Kidney (tissue), 22 donors: ENCODE data around the gene RAP1GAP2. TPM values are rescaled to one million over a fixed set of nuclear protein-coding genes. Genes with fewer than 3 reads are reported as not detected.

ENCODE experiments used
- DNase-seq, 5 donors: peaks; one replicate each; pipeline ENCODE4 v3.0.0-alpha.2; 2013 to 2020
- FAIRE-seq: peaks from 2 replicates; lab custom pipeline; 2012; peaks lifted over from hg19 to GRCh38; lab: Jason Lieb, UNC
- H3K27ac ChIP-seq, 2 donors: one replicate each; pipeline ENCODE4 v1.7.0; 2013; ENCODE audit warnings: low read depth in 2 of 2, low read length in 2 of 2, inconsistent platforms in 1 of 2
- H3K27me3 ChIP-seq: one replicate; pipeline ENCODE4 v1.7.1; 2013; ENCODE audit warnings: low read length, inconsistent platforms; ENCODE audit not compliant: control insufficient read depth, insufficient read depth
- H3K36me3 ChIP-seq, 3 donors: one replicate each; pipeline versions ENCODE4 v1.7.0 to v1.7.1; 2013; ENCODE audit warnings: low read length in 3 of 3, control low read depth in 1 of 3, inconsistent platforms in 1 of 3; ENCODE audit not compliant: insufficient read depth in 3 of 3, control insufficient read depth in 2 of 3
- H3K4me1 ChIP-seq, 3 donors: one replicate each; pipeline versions ENCODE4 v1.7.0 to v1.7.1; 2013; ENCODE audit warnings: low read length in 3 of 3, inconsistent platforms in 1 of 3, low read depth in 1 of 3; ENCODE audit not compliant: control insufficient read depth in 2 of 3, insufficient read depth in 2 of 3
- H3K4me3 ChIP-seq, 3 donors: one replicate each; pipeline versions ENCODE4 v1.7.0 to v1.8.1; 2013; ENCODE audit warnings: low read length in 3 of 3, control low read depth in 1 of 3, inconsistent platforms in 1 of 3
- H3K9ac ChIP-seq, 3 donors: one replicate each; pipeline versions ENCODE4 v1.7.0 to v1.7.1; 2013; ENCODE audit warnings: low read length in 3 of 3, control low read depth in 1 of 3, inconsistent platforms in 1 of 3
- H3K9me3 ChIP-seq, 3 donors: one replicate each; pipeline versions ENCODE4 v1.7.0 to v1.7.1; 2013; ENCODE audit warnings: low read length in 3 of 3, control low read depth in 1 of 3, inconsistent platforms in 1 of 3; ENCODE audit not compliant: control insufficient read depth in 2 of 3, insufficient read depth in 1 of 3
- CTCF ChIP-seq: IDR thresholded peaks from 3 replicates; pipeline ENCODE4 v1.5.1; 2012; ENCODE audit warnings: mild to moderate bottlenecking, moderate library complexity, borderline replicate concordance; ENCODE audit not compliant: insufficient read depth; ENCODE audit errors: extremely low read depth
- intact Hi-C: fragments of 100-400 bp; cut with DNase I; formaldehyde crosslinking; loops from one replicate; pipeline ENCODE4 v1.11.1; 2022
- long read RNA-seq, 10 donors: library from polyadenylated mRNA in 1 of 10; unstranded in 1 of 10; transcript quantifications; one replicate each; pipeline ENCODE4 v2.0.0 and lab custom pipeline, GENCODE V29; 2021 to 2026
- polyA plus RNA-seq: library from polyadenylated mRNA; stranded (reverse); fragments of 350-450 nt; fragmentation: Illumina TruSeq; extraction: RNeasy Lipid Tissue Mini Kit (QIAGEN cat#74804); gene quantifications from one replicate; pipeline ENCODE4 v1.2.3, GENCODE V29; 2014; ENCODE audit warnings: low read depth, low replicate concordance; ENCODE audit not compliant: insufficient read depth
- total RNA-seq: library from RNA; stranded (reverse); fragmentation: NEBNext Ultra II Directional; extraction: Animal tissue kit (Norgen Biotek cat#: 25700); gene quantifications from one replicate; pipeline ENCODE4 v1.2.1, GENCODE V29; 2021
- donor health status: control.
- donor health status: control.
- donor health status: control.
- donor health status: control.
- donor health status: control.
- donor health status: DM: yes; HTN: yes; CAD: no.
- donor health status: Normal renal cell carcinoma (clear cell type).

Gene RAP1GAP2
- total RNA-seq = 46.2 TPM
- 6.8 TPM for polyA plus RNA-seq
- long read RNA-seq, donor 1, full-length matches to known transcripts = 16 of 16 reads
- long read RNA-seq, donor 1, partial matches to known transcripts = 0 of 16 reads
- long read RNA-seq, donor 1, other reads (novel, unspliced or antisense) = 0 of 16 reads
- long read RNA-seq, donor 2, full-length matches to known transcripts = 13 of 13 reads
- long read RNA-seq, donor 2, partial matches to known transcripts = 0 of 13 reads
- long read RNA-seq, donor 2, other reads (novel, unspliced or antisense) = 0 of 13 reads
- long read RNA-seq, donor 3, full-length matches to known transcripts = 22 of 22 reads
- long read RNA-seq, donor 3, partial matches to known transcripts = 0 of 22 reads
- long read RNA-seq, donor 3, other reads (novel, unspliced or antisense) = 0 of 22 reads
- long read RNA-seq, donor 4, full-length matches to known transcripts = 14 of 14 reads
- long read RNA-seq, donor 4, partial matches to known transcripts = 0 of 14 reads
- long read RNA-seq, donor 4, other reads (novel, unspliced or antisense) = 0 of 14 reads
- long read RNA-seq, donor 5, full-length matches to known transcripts = 3 of 3 reads
- long read RNA-seq, donor 5, partial matches to known transcripts = 0 of 3 reads
- long read RNA-seq, donor 5, other reads (novel, unspliced or antisense) = 0 of 3 reads
- long read RNA-seq, donor 6, full-length matches to known transcripts = 2 of 2 reads
- long read RNA-seq, donor 6, partial matches to known transcripts = 0 of 2 reads
- long read RNA-seq, donor 6, other reads (novel, unspliced or antisense) = 0 of 2 reads
- long read RNA-seq, donor 7, full-length matches to known transcripts = 16 of 32 reads
- long read RNA-seq, donor 7, partial matches to known transcripts = 4 of 32 reads
- long read RNA-seq, donor 7, other reads (novel, unspliced or antisense) = 12 of 32 reads
- long read RNA-seq, donor 8, full-length matches to known transcripts = 17 of 17 reads
- long read RNA-seq, donor 8, partial matches to known transcripts = 0 of 17 reads
- long read RNA-seq, donor 8, other reads (novel, unspliced or antisense) = 0 of 17 reads
- long read RNA-seq, donor 9, full-length matches to known transcripts = 6 of 6 reads
- long read RNA-seq, donor 9, partial matches to known transcripts = 0 of 6 reads
- long read RNA-seq, donor 9, other reads (novel, unspliced or antisense) = 0 of 6 reads
- long read RNA-seq, donor 10, full-length matches to known transcripts = 21 of 21 reads
- long read RNA-seq, donor 10, partial matches to known transcripts = 0 of 21 reads
- long read RNA-seq, donor 10, other reads (novel, unspliced or antisense) = 0 of 21 reads

GRCh38 chr17:2796164-2797125 lies at the start of gene RAP1GAP2:
RAP1GAP2 (plus strand) TSS chr17:2796438; CDS start chr17:2796528, 90 bp downstream.
- Histone ChIP-seq H3K27ac (no peak within 1 kb of the TSS), H3K9ac (no peak within 1 kb of the TSS), H3K9me3 (no peaks in the 10 kb centered on the region), H3K36me3 (no peaks in the 10 kb centered on the region), H3K4me3 (no peak within 1 kb of the TSS), H3K27me3 (no peaks in the 10 kb centered on the region), H3K4me1 (no peaks in the 10 kb centered on the region)
- FAIRE-seq (no peak), DNase-seq (peak in 1 of 5 donors; percentile 88)
- intact Hi-C loops = no loop called here
- no peak for TF ChIP-seq CTCF

GRCh38 chr17:2749058-2749783 lies 47.0 kb upstream of the RAP1GAP2 start, which contains the start of gene CCDC92B:
CCDC92B (minus strand) TSS chr17:2749652; CDS start chr17:2735145, 14,507 bp downstream.
- H3K4me3 ChIP-seq = no peak within 1 kb of the TSS
- intact Hi-C loops = no loop called here

More at GRCh38 chr17:2749058-2749783, 47.0 kb upstream of the RAP1GAP2 start, which contains the start of gene CCDC92B:
- Histone ChIP-seq H3K9ac (no peak within 1 kb of the TSS), H3K4me1 (no peaks in the 10 kb centered on the region), H3K9me3 (no peaks in the 10 kb centered on the region), H3K27me3 (peaks cover 6% of the 10 kb centered on the region), H3K36me3 (no peaks in the 10 kb centered on the region), H3K27ac (no peak within 1 kb of the TSS)
- DNase-seq (no peak), FAIRE-seq (no peak)
- TF ChIP-seq CTCF = no peak
